ENCODE results near the gene ERGIC3. TPM values are rescaled to one million over a fixed set of nuclear protein-coding genes. Genes with fewer than 3 reads are reported as not detected.

The ERGIC3 gene
- total RNA-seq, 4 donors from 2014 or later: 125 to 184 (median 133) TPM

- 30% methylated on average over 17 of the region's 30 CpGs for WGBS
- no peak for DNase-seq (ENCODE audit: extremely low spot score)
- peaks cover 0 to 49% (median 7%) of the 10 kb centered on the region in 4 donors for H3K27me3 ChIP-seq
- no peaks in the 10 kb centered on the region for H3K36me3 ChIP-seq
- TF ChIP-seq POLR2A (IDR thresholded peaks at IDR 0.05; ENCODE audit: low read depth) (no peak), CTCF (IDR thresholded peaks at IDR 0.05) (no peak), EP300 (IDR thresholded peaks at IDR 0.05) (no peak), POLR2AphosphoS5 (IDR thresholded peaks at IDR 0.05) (no peak)
- H3K4me3 ChIP-seq: peak overlapping the region; percentile 57 to 68 (median 60)
- no peaks in the 10 kb centered on the region for H3K9me3 ChIP-seq
- H3K27ac ChIP-seq (replicated peaks in 1 of 4): peak overlapping the region in 3 of 4 donors; percentile 27 to 49 (median 36)
- peaks cover 16 to 24% (median 20%) of the 10 kb centered on the region in 4 donors for H3K4me1 ChIP-seq
- intact Hi-C loops (cut with DNase I): no loop called here
Observed at GRCh38 chr20:35601990-35602389, 60.1 kb downstream of the ERGIC3 start.

- intact Hi-C loops (cut with DNase I): no loop called here
- Histone ChIP-seq H3K9me3 (no peaks in the 10 kb centered on the region), H3K4me1 (peaks cover 16 to 24% (median 20%) of the 10 kb centered on the region in 4 donors), H3K4me3 (no peak overlapping the region), H3K27ac (replicated peaks in 1 of 4) (no peak overlapping the region), H3K27me3 (peaks cover 0 to 41% (median 7%) of the 10 kb centered on the region in 4 donors), H3K36me3 (no peaks in the 10 kb centered on the region)
- DNase-seq (ENCODE audit: extremely low spot score): no peak
- 91% methylated on average over 13 of the region's 15 CpGs for WGBS
- no peak for TF ChIP-seq EP300 (IDR thresholded peaks at IDR 0.05)
- TF ChIP-seq CTCF (IDR thresholded peaks at IDR 0.05): no peak
- TF ChIP-seq POLR2AphosphoS5 (IDR thresholded peaks at IDR 0.05): no peak
- TF ChIP-seq POLR2A (IDR thresholded peaks at IDR 0.05; ENCODE audit: low read depth): no peak
Observed at GRCh38 chr20:35602851-35603495, 61.1 kb downstream of the ERGIC3 start.

GRCh38 chr20:35603695-35604448 is 62.0 kb downstream of the ERGIC3 start:
- intact Hi-C loops (cut with DNase I): no loop called here
- Histone ChIP-seq H3K27me3 (peaks cover 0 to 34% (median 7%) of the 10 kb centered on the region in 4 donors), H3K36me3 (no peaks in the 10 kb centered on the region), H3K9me3 (no peaks in the 10 kb centered on the region), H3K4me3 (no peak overlapping the region), H3K27ac (replicated peaks in 1 of 4) (no peak overlapping the region), H3K4me1 (peaks cover 16 to 24% (median 20%) of the 10 kb centered on the region in 4 donors)
- WGBS: 82% methylated on average over 11 of the region's 11 CpGs
- TF ChIP-seq CTCF (IDR thresholded peaks at IDR 0.05) (no peak), EP300 (IDR thresholded peaks at IDR 0.05) (no peak), POLR2A (IDR thresholded peaks at IDR 0.05; ENCODE audit: low read depth) (no peak), POLR2AphosphoS5 (IDR thresholded peaks at IDR 0.05) (no peak)
- DNase-seq (ENCODE audit: extremely low spot score): no peak

- Histone ChIP-seq H3K4me1 (peaks cover 16 to 24% (median 20%) of the 10 kb centered on the region in 4 donors), H3K27me3 (peaks cover 0 to 29% (median 7%) of the 10 kb centered on the region in 4 donors), H3K4me3 (no peak overlapping the region), H3K9me3 (no peaks in the 10 kb centered on the region), H3K36me3 (no peaks in the 10 kb centered on the region), H3K27ac (replicated peaks in 1 of 4) (no peak overlapping the region)
- WGBS: 68% methylated on average over 4 of the region's 4 CpGs
- intact Hi-C loops (cut with DNase I): no loop called here
- DNase-seq (ENCODE audit: extremely low spot score): no peak
- TF ChIP-seq CTCF (IDR thresholded peaks at IDR 0.05) (peak in 1 of 3 experiments; percentile 17), POLR2A (IDR thresholded peaks at IDR 0.05; ENCODE audit: low read depth) (no peak)
Observed at GRCh38 chr20:35604449-35604747, 62.5 kb downstream of the ERGIC3 start.
